HG02798 (cell line): ENCODE results near the gene TENM4.
"Not testable (repeated sequence)": the region's sequence is repeated elsewhere in the genome, so short reads cannot be mapped to it uniquely, and the experiment has no call there.

Experiments used
- ATAC-seq: cut with Tn5 transposase; IDR thresholded peaks from one replicate; pipeline ENCODE4 v1.9.1; 2021; ENCODE audit warnings: mild to moderate bottlenecking; ENCODE audit not compliant: unreplicated experiment, poor library complexity

Gene TENM4

GRCh38 chr11:79011357-79011756 is 429.5 kb downstream of the TENM4 start:
- ATAC-seq, result no peak

- ATAC-seq, result no peak
Observed at GRCh38 chr11:79007771-79008402, 432.9 kb downstream of the TENM4 start.

- no peak for ATAC-seq
Observed at GRCh38 chr11:79006854-79007253, 434.0 kb downstream of the TENM4 start.

- no peak for ATAC-seq
Observed at GRCh38 chr11:78996007-78996406, 444.8 kb downstream of the TENM4 start.

GRCh38 chr11:78995171-78995570 is 445.7 kb downstream of the TENM4 start:
- ATAC-seq, result no peak

- ATAC-seq, result no peak
Observed at GRCh38 chr11:78993802-78994430, 446.9 kb downstream of the TENM4 start.

GRCh38 chr11:78991681-78992080 is 449.1 kb downstream of the TENM4 start:
- ATAC-seq, result no peak

GRCh38 chr11:78990261-78990660 is 450.6 kb downstream of the TENM4 start:
- no peak for ATAC-seq

GRCh38 chr11:78987748-78988147 is 453.1 kb downstream of the TENM4 start:
- no peak for ATAC-seq

GRCh38 chr11:78986305-78986704 is 454.5 kb downstream of the TENM4 start:
- no peak for ATAC-seq

- no peak for ATAC-seq
Observed at GRCh38 chr11:78985663-78986062, 455.2 kb downstream of the TENM4 start.

GRCh38 chr11:78982473-78982872 is 458.4 kb downstream of the TENM4 start:
- ATAC-seq, result no peak

GRCh38 chr11:78981153-78981552 is 459.7 kb downstream of the TENM4 start:
- ATAC-seq, result no peak

- ATAC-seq, result no peak
Observed at GRCh38 chr11:78978831-78979230, 462.0 kb downstream of the TENM4 start.

GRCh38 chr11:78977848-78978247 is 463.0 kb downstream of the TENM4 start:
- not testable (repeated sequence) for ATAC-seq

- ATAC-seq, result no peak
Observed at GRCh38 chr11:78977009-78977408, 463.8 kb downstream of the TENM4 start.

- no peak for ATAC-seq
Observed at GRCh38 chr11:78975081-78975480, 465.7 kb downstream of the TENM4 start.

GRCh38 chr11:78973876-78974275 is 467.0 kb downstream of the TENM4 start:
- ATAC-seq, result no peak

GRCh38 chr11:78972590-78972989 is 468.2 kb downstream of the TENM4 start:
- no peak for ATAC-seq

- no peak for ATAC-seq
Observed at GRCh38 chr11:78972177-78972576, 468.7 kb downstream of the TENM4 start.

GRCh38 chr11:78967811-78968210 is 473.0 kb downstream of the TENM4 start:
- ATAC-seq, result no peak

GRCh38 chr11:78965432-78965831 is 475.4 kb downstream of the TENM4 start:
- no peak for ATAC-seq
